GM10248 (cell line): ENCODE results near the gene SNX25.

Experiments used
- CTCF ChIA-PET: fragments of 300-600 bp; sonication (Branson Sonifier 250); formaldehyde crosslinking; extraction: SDS; loops from one replicate; lab custom pipeline; 2021; ENCODE audit warnings: antibody characterized with exemption; lab: Yijun Ruan, JAX
- POLR2A ChIA-PET: fragments of 350-650 bp; sonication (Branson Sonifier 250); formaldehyde crosslinking; extraction: SDS; loops from one replicate; lab custom pipeline; 2020; ENCODE audit warnings: antibody characterized with exemption; lab: Yijun Ruan, JAX
- DNase-seq: peaks from one replicate; pipeline ENCODE4 v3.0.0; 2012; ENCODE audit errors: extremely low spot score
- CTCF ChIP-seq: IDR thresholded peaks from 2 replicates; pipeline ENCODE4 v1.5.1; 2012; ENCODE audit warnings: mild to moderate bottlenecking, low read depth; ENCODE audit errors: extremely low read depth, missing control alignments, control extremely low read depth

Gene SNX25

GRCh38 chr4:185212581-185212980, 3.2 kb downstream of the SNX25 start:
- ChIA-PET POLR2A (interaction anchor here (0.9 kb wide), 1 partner anchor 259 kb away, joined by 3 read pairs; the partner anchor contains the start of gene CCDC110), CTCF (interaction anchor here (0.8 to 1.6 kb wide), 3 partner anchors 20 to 83 kb away, joined by 3 to 4 read pairs (median 3); no protein-coding TSS in a partner anchor)
- DNase-seq = no peak
- no peak for TF ChIP-seq CTCF

GRCh38 chr4:185213877-185214276, 4.5 kb downstream of the SNX25 start:
- ChIA-PET POLR2A (no interaction called here), CTCF (interaction anchor here (0.9 kb wide), 1 partner anchor 12 kb away, joined by 3 read pairs; no protein-coding TSS in a partner anchor)
- DNase-seq = peak; percentile 75
- no peak for TF ChIP-seq CTCF

- CTCF ChIA-PET = interaction anchor here (1.5 kb wide), 2 partner anchors 31 to 470 kb away, joined by 3 read pairs; no protein-coding TSS in a partner anchor
- POLR2A ChIA-PET = no interaction called here
Observed at GRCh38 chr4:185215261-185215660, 5.9 kb downstream of the SNX25 start.

GRCh38 chr4:185217408-185217975, 8.1 kb downstream of the SNX25 start:
- CTCF ChIA-PET = interaction anchor here (1.7 kb wide), 1 partner anchor 9 kb away, joined by 5 read pairs; no protein-coding TSS in a partner anchor
- POLR2A ChIA-PET = interaction anchor here (0.7 kb wide), 1 partner anchor 383 kb away, joined by 3 read pairs; no protein-coding TSS in a partner anchor

More at GRCh38 chr4:185215261-185215660, 5.9 kb downstream of the SNX25 start:
- no peak for DNase-seq
- no peak for TF ChIP-seq CTCF

GRCh38 chr4:185218312-185218711, 8.9 kb downstream of the SNX25 start:
- no peak for DNase-seq
- POLR2A ChIA-PET = no interaction called here
- TF ChIP-seq CTCF = no peak
- CTCF ChIA-PET = interaction anchor here (0.9 kb wide), 1 partner anchor 180 kb away, joined by 3 read pairs; no protein-coding TSS in a partner anchor

More at GRCh38 chr4:185217408-185217975, 8.1 kb downstream of the SNX25 start:
- DNase-seq = no peak
- TF ChIP-seq CTCF = no peak

GRCh38 chr4:185219551-185220344, 10.3 kb downstream of the SNX25 start:
- DNase-seq = peak; percentile 50
- TF ChIP-seq CTCF = no peak
- CTCF ChIA-PET = interaction anchor here (0.9 to 1.4 kb wide), 2 partner anchors 13 to 36 kb away, joined by 3 to 4 read pairs; no protein-coding TSS in a partner anchor
- POLR2A ChIA-PET = interaction anchor here (0.6 to 0.8 kb wide), 4 partner anchors 28 to 357 kb away, joined by 3 to 5 read pairs (median 4); no protein-coding TSS in a partner anchor
